ENCODE measurements around the gene S100A4. TPM values are rescaled to one million over a fixed set of nuclear protein-coding genes. Genes with fewer than 3 reads are reported as not detected.
"Not testable (repeated sequence)": the region's sequence is repeated elsewhere in the genome, so short reads cannot be mapped to it uniquely, and the experiment has no call there.

The S100A4 gene
- total RNA-seq, 2 experiments from 2014 or later, result 385 to 394 TPM

DNA sequence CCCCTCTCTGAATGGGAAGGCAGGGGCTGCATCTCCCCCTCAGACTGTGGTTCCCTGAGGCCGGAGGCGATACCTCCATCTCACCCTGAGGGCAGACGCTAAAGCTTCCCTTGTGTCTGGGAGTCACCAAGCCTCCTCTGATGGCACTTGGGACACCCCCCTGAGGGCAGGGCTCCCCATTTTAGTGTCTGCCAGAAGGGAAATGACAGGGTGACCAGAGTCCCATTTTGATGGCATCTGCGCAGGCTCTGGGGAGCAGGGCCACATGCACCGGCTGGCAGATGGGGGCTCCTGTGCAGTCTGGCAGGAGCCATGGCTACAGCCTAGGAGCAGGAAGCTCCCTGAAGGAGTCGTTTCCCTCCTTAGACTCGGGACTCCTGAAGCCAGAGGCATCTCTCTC lies 18.4 kb upstream of the S100A4 start:
- DNase-seq (no peak), ATAC-seq (ENCODE audit: low read depth) (no peak)
- Mint-ChIP-seq H3K4me3 (no peak overlapping the region), H3K27me3 (no peaks in the 10 kb centered on the region), H3K27ac (no peak overlapping the region), H3K9me3 (no peaks in the 10 kb centered on the region), H3K36me3 (no peaks in the 10 kb centered on the region), H3K4me1 (peaks cover 23% of the 10 kb centered on the region)
- POLR2A ChIA-PET, result interaction anchor here (1.2 to 4.1 kb wide), 3 partner anchors 18 to 30 kb away, joined by 3 to 68 read pairs (median 5); partner anchors contain the start of gene S100A6

DNA sequence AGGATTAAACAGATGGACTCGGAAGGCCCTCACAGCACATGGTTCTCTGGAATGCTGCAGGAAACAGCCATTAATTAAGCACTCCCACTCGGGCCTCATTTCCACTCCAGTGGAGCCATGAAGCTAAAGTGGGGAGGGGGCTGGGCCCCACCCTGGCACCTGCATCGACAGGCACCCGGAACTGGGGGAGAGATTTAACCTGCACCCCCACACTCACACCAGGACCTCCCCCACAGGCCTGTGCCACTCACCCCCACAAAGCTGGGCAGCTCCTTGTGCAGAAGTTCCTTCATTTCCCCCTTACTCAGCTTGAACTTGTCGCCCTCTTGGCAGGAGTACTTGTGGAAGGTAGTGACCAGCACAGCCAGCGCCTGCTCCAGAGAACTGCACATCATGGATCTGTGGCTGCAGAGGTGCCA lies 17.9 kb upstream of the S100A4 start:
- POLR2A ChIA-PET, result interaction anchor here (1.7 to 4.1 kb wide), 2 partner anchors 19 to 29 kb away, joined by 5 to 68 read pairs; partner anchors contain the start of gene S100A6
- no peak overlapping the region for H3K27ac Mint-ChIP-seq
- ATAC-seq (ENCODE audit: low read depth), result no peak

DNA sequence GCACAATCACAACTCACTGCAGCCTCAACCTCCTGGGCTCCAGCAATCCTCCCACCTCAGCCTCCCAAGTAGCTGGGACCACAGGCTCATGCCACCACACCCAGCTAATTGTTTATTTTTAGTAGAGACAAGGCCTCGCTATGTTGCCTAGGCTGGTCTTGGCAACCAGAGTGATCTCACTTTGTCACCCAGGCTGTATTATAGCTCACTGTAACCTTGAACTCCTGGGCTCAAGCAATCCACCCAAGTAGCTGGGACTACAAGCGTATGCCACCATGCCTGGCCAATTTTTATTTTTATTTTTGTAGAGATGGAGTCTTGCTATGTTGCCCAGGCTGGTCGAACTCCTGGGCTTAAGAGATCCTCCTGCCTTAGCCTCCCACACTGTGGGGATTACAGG lies 16.4 kb upstream of the S100A4 start:
- not testable (repeated sequence) for H3K27ac Mint-ChIP-seq; H3K27me3 Mint-ChIP-seq; H3K9me3 Mint-ChIP-seq; H3K4me3 Mint-ChIP-seq; H3K36me3 Mint-ChIP-seq; DNase-seq; ATAC-seq (ENCODE audit: low read depth)
- H3K4me1 Mint-ChIP-seq, result peaks cover 11% of the 10 kb centered on the region
- POLR2A ChIA-PET, result interaction anchor here (1.2 to 1.8 kb wide), 2 partner anchors 16 to 21 kb away, joined by 4 to 5 read pairs; partner anchors contain the start of genes S100A4 and S100A5

More for the DNA sequence above, 17.9 kb upstream of the S100A4 start:
- no peak overlapping the region for H3K4me3 Mint-ChIP-seq
- peaks cover 21% of the 10 kb centered on the region for H3K4me1 Mint-ChIP-seq
- H3K27me3 Mint-ChIP-seq, result no peaks in the 10 kb centered on the region
- DNase-seq, result no peak
- no peaks in the 10 kb centered on the region for H3K9me3 Mint-ChIP-seq
- H3K36me3 Mint-ChIP-seq, result no peaks in the 10 kb centered on the region

- H3K36me3 Mint-ChIP-seq, result no peaks in the 10 kb centered on the region
- POLR2A ChIA-PET, result interaction anchor here (1.1 to 1.8 kb wide), 3 partner anchors 16 to 20 kb away, joined by 4 to 5 read pairs (median 4); partner anchors contain the start of genes S100A4 and S100A5
Observed at GRCh38 chr1:153561466-153561985, 15.9 kb upstream of the S100A4 start.

DNA sequence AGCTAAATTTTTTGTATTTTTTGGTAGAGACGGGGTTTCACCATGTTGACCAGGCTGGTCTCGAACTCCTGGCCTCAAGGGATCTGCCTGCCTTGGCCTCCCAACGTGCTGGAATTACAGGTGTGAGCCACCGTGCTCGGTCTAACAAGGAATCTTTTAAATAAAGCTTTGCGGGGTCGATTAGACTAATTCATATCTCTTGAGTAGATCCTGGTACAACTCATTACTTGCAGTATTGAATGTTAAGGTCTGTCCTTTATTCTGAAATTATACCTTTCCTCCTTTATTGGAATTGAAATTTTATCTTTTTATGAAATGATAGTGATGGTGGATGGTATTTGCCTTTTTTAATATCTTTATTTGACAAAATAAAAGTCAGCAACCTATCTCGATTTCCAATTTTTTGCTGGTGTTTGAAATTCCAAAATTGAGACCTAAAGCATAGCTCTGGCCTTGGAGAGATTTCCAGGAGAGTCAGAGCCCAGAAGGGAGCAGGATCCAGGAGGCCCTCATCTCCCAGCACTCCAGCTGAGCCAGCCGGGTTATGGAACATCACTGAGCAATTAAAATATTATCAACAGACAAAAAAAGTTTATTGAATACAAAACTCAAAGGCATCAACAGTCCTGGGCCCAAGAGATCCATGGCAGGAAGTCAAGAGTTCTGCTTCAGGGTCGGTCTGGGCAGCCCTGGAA lies 15.3 kb upstream of the S100A4 start:
- Mint-ChIP-seq H3K27ac (no peak overlapping the region), H3K4me3 (no peak overlapping the region), H3K4me1 (peaks cover 3% of the 10 kb centered on the region), H3K9me3 (no peaks in the 10 kb centered on the region), H3K27me3 (no peaks in the 10 kb centered on the region), H3K36me3 (no peaks in the 10 kb centered on the region)
- DNase-seq (no peak), ATAC-seq (ENCODE audit: low read depth) (no peak)
- POLR2A ChIA-PET, result interaction anchor here (0.6 to 1.8 kb wide), 4 partner anchors 13 to 20 kb away, joined by 4 to 6 read pairs (median 4); partner anchors contain the start of genes S100A4 and S100A5

More at GRCh38 chr1:153561466-153561985, 15.9 kb upstream of the S100A4 start:
- no peaks in the 10 kb centered on the region for H3K9me3 Mint-ChIP-seq
- no peak overlapping the region for H3K4me3 Mint-ChIP-seq
- DNase-seq, result no peak
- ATAC-seq (ENCODE audit: low read depth), result no peak
- no peak overlapping the region for H3K27ac Mint-ChIP-seq
- H3K4me1 Mint-ChIP-seq, result peaks cover 6% of the 10 kb centered on the region
- H3K27me3 Mint-ChIP-seq, result no peaks in the 10 kb centered on the region

DNA sequence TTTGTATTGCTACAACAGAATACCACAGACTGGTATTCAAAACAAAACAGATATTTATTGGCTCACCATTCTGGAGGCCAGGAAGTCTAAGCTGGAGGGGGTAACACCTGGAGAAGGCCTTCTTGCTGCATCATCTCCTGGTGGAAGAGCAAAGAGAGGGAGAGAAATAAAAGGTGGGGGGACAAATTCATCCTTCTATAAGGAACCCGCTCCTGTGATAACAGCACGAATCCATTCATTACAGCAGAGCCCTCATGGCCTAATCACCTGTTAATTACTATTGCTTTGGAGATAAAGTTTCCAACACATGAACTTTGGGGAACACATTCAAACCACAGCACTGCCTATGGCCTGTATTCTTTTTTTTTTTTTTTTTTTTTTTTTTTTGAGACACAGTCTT lies 14.6 kb upstream of the S100A4 start:
- Mint-ChIP-seq H3K4me1 (no peaks in the 10 kb centered on the region), H3K9me3 (no peaks in the 10 kb centered on the region), H3K36me3 (no peaks in the 10 kb centered on the region), H3K27ac (no peak overlapping the region), H3K27me3 (no peaks in the 10 kb centered on the region), H3K4me3 (no peak overlapping the region)
- ATAC-seq (ENCODE audit: low read depth) (no peak), DNase-seq (no peak)
- POLR2A ChIA-PET, result interaction anchor here (0.6 to 1.1 kb wide), 3 partner anchors 12 to 41 kb away, joined by 3 to 6 read pairs (median 4); no protein-coding TSS in a partner anchor

DNA sequence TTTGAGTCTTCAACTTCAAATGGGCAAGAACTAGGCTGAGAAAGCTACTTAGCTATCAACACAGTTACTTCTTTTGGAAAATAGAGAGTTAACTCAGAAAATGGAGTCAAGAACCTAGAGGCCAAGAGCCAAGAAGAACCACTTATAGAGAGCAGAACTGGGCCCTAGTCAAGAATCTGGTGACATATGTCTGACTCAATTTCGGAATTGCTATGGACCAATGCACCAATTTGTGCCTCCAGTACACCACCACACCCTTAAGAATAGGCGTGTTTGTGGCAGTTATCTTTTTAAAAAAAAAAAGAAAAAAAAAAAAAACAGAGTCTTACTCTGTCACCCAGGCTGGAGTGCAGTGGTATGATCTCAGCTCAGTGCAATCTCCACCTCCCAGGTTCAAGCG lies 12.3 kb upstream of the S100A4 start:
- POLR2A ChIA-PET, result no interaction called here
- no peaks in the 10 kb centered on the region for H3K9me3 Mint-ChIP-seq
- DNase-seq, result no peak
- no peak for ATAC-seq (ENCODE audit: low read depth)
- H3K27ac Mint-ChIP-seq, result no peak overlapping the region
- no peaks in the 10 kb centered on the region for H3K27me3 Mint-ChIP-seq
- no peak overlapping the region for H3K4me3 Mint-ChIP-seq
- no peaks in the 10 kb centered on the region for H3K36me3 Mint-ChIP-seq
- peaks cover 7% of the 10 kb centered on the region for H3K4me1 Mint-ChIP-seq

- Mint-ChIP-seq H3K27me3 (no peaks in the 10 kb centered on the region), H3K36me3 (no peaks in the 10 kb centered on the region), H3K4me1 (peaks cover 7% of the 10 kb centered on the region), H3K27ac (no peak overlapping the region), H3K4me3 (no peak overlapping the region), H3K9me3 (no peaks in the 10 kb centered on the region)
- no peak for ATAC-seq (ENCODE audit: low read depth)
- no peak for DNase-seq
- POLR2A ChIA-PET, result no interaction called here
Observed at GRCh38 chr1:153556348-153556747, 10.7 kb upstream of the S100A4 start.

- no peaks in the 10 kb centered on the region for H3K36me3 Mint-ChIP-seq
- POLR2A ChIA-PET, result interaction anchor here (1.0 to 1.6 kb wide), 4 partner anchors 9 to 22 kb away, joined by 3 to 5 read pairs (median 4); partner anchors contain the start of genes S100A5 and S100A6
- DNase-seq, result no peak
- peaks cover 8% of the 10 kb centered on the region for H3K4me1 Mint-ChIP-seq
- no peak for ATAC-seq (ENCODE audit: low read depth)
- H3K27me3 Mint-ChIP-seq, result no peaks in the 10 kb centered on the region
- H3K27ac Mint-ChIP-seq, result no peak overlapping the region
- H3K9me3 Mint-ChIP-seq, result no peaks in the 10 kb centered on the region
- H3K4me3 Mint-ChIP-seq, result no peak overlapping the region
Observed at GRCh38 chr1:153553830-153554541, 8.4 kb upstream of the S100A4 start.

DNA sequence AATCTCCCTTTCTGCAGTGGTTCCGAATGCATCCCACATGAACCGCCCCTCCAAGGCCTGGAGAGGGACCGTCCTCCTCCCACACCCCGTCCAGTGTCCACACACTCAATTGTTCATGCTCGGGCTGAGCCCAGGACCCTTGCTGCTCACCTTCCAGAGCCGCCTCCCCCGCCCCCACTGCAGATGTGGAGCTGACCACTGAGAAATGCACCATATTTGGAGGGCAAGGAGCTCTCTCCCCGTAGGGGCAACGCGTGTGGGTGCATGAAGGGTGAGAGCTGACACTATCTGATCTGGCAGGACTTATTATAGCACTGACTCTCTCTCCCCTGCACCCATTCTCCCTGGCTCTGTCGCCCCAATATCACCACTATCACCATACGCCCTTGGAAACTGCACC lies 7.5 kb upstream of the S100A4 start:
- H3K9me3 Mint-ChIP-seq, result no peaks in the 10 kb centered on the region
- no peaks in the 10 kb centered on the region for H3K36me3 Mint-ChIP-seq
- H3K4me1 Mint-ChIP-seq, result peaks cover 15% of the 10 kb centered on the region
- H3K27ac Mint-ChIP-seq, result no peak overlapping the region
- no peak overlapping the region for H3K4me3 Mint-ChIP-seq
- no peak for ATAC-seq (ENCODE audit: low read depth)
- H3K27me3 Mint-ChIP-seq, result no peaks in the 10 kb centered on the region
- DNase-seq, result no peak
- POLR2A ChIA-PET, result interaction anchor here (1.0 to 1.6 kb wide), 4 partner anchors 12 to 21 kb away, joined by 3 to 5 read pairs (median 4); partner anchors contain the start of genes S100A5 and S100A6

- Mint-ChIP-seq H3K9me3 (no peaks in the 10 kb centered on the region), H3K4me3 (no peak overlapping the region), H3K36me3 (no peaks in the 10 kb centered on the region), H3K27ac (no peak overlapping the region), H3K27me3 (no peaks in the 10 kb centered on the region), H3K4me1 (peaks cover 15% of the 10 kb centered on the region)
- POLR2A ChIA-PET, result interaction anchor here (0.6 to 1.0 kb wide), 4 partner anchors 14 to 19 kb away, joined by 3 to 4 read pairs (median 4); partner anchors contain the start of gene S100A6
- DNase-seq (no peak), ATAC-seq (ENCODE audit: low read depth) (no peak)
Observed at GRCh38 chr1:153552335-153552734, 6.7 kb upstream of the S100A4 start.

DNA sequence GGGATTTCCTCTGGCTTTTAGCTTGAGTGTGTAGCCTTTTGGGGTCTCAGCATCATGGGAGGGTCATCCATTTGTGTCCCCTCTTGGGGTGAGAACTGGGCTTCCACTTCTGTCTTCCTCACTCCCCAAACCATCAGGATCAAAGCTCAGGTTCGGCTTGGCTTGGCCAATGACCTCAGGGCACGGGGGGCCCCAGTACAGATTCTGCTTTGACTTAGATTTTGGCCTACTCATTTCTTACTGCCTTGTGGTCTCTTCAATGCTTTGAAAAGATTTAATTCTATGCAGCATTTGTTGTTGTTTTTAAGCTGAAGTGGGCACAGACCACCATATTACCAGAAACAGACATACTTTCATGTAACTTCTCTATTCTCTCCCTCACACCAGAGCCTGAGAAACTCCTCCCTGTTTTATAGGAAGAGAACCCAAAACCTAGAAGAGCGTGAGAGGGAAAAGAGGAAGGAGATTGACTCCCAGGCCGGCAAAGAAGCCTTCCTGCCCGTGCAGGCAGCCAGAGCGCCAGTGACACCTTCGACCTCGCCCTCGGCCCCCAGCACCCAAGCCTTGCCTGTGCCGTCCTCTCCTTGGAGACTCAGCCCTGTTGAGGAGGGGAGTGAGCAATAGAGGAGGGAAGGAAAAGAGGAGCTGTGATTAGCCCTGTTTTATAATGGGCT lies 5.4 kb upstream of the S100A4 start:
- no peak for ATAC-seq (ENCODE audit: low read depth)

DNA sequence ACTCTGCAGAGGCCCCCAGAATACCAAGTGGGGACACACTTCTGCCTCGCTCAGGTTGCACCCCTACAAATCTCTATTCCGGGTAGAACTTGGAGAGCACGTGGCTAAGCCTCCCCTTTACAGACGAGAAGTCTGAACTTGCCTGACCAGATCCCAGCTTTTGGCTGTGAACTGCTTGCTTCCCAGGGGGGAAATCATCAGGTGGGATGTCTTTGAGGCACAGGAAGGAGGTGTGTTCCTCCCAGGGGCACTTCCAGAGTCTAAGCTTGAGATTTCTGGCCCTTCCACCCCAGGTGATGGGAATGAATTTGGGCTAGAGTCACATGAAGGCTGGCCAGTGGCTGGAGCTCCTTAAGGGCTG lies 4.8 kb upstream of the S100A4 start:
- Mint-ChIP-seq H3K9me3 (no peaks in the 10 kb centered on the region), H3K27ac (no peak overlapping the region), H3K36me3 (no peaks in the 10 kb centered on the region), H3K4me3 (no peak overlapping the region), H3K27me3 (no peaks in the 10 kb centered on the region), H3K4me1 (peaks cover 25% of the 10 kb centered on the region)
- DNase-seq (no peak), ATAC-seq (ENCODE audit: low read depth) (no peak)
- POLR2A ChIA-PET, result interaction anchor here (1.0 kb wide), 1 partner anchor 14 kb away, joined by 3 read pairs; the partner anchor contains the start of gene S100A6

More for the DNA sequence above, 5.4 kb upstream of the S100A4 start:
- Mint-ChIP-seq H3K36me3 (no peaks in the 10 kb centered on the region), H3K27me3 (no peaks in the 10 kb centered on the region), H3K4me3 (no peak overlapping the region), H3K9me3 (no peaks in the 10 kb centered on the region), H3K27ac (peak overlapping the region; percentile 31), H3K4me1 (peaks cover 19% of the 10 kb centered on the region)
- POLR2A ChIA-PET, result no interaction called here
- no peak for DNase-seq
